Heart left ventricle (tissue), 13 donors: ENCODE data around the gene EIF4G3.

Experiments
- CTCF ChIP-seq, 12 donors: fragments of 200-600 bp; sonication (generic) in 4 of 12; IDR thresholded peaks; one replicate each; pipeline versions ENCODE4 v1.5.0 to v1.8.0; 2018 to 2022; ENCODE audit warnings: antibody characterized with exemption in 12 of 12, mild to moderate bottlenecking in 5 of 12
- POLR2A ChIP-seq, 2 donors: fragments of 450-650 bp; IDR thresholded peaks; one replicate each; pipeline ENCODE4 v1.6.1; 2017; ENCODE audit warnings: antibody characterized with exemption in 2 of 2, mild to moderate bottlenecking in 2 of 2, moderate library complexity in 2 of 2
- donor health status: ischemic (EF 13 %, LVEDD 7.1; RV severe dilation, severe dysfunction).
- donor health status: DM: no; HTN: yes; CAD: no.
- donor health status: DM: no; HTN: no; CAD: no.
- donor health status: ischemic (EF 25% LVEDD 6.9; RV normal size, moderate dysfunction).
- donor health status: ischemic (EF 25% LVEDD 5.7; RV mildly dilated, moderate dysfunction).
- donor health status: ischemic (EF 35%, LVEDD 5.7; RV mildly dilated, moderate dysfunction).
- donor health status: nonischemic (EF 11% LVEDD 7.7; RV severe dilation, severe dysfunction).
- donor health status: DM: yes; HTN: yes; CAD: no.
- donor health status: PGD.
- donor health status: ischemic (EF 29% LVEDD 5.4; RV normal size, mild dysfunction).
- donor health status: nonischemic (EF 23%, LVEDD 6.1; RV moderate dilation, normal function).

GRCh38 chr1:21007876-21008275, 168.8 kb downstream of the EIF4G3 start:
- no peak for TF ChIP-seq CTCF (IDR thresholded peaks at IDR 0.05)
- TF ChIP-seq POLR2A (IDR thresholded peaks at IDR 0.05): no peak
